ENCODE data around the gene ADAD2.

DNA sequence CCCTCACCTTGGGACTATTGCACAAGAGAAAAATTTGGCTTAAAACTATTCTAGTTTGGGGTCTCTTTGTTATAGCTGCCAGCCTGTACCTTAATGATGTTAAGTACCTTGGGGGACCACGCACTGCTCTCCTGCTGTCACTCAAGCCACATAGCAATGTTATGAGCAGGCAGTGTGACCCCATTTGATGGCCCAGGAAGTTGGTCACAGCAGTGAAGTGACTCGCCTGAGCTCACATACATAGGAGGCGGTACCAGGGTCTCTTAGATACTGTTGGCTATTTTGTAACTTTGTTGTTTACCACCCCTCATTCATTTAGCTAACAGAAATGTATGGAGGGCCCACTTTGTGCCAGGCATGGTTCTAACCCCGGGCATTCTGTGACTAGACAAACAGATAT, 32.5 kb downstream of the ADAD2 start:
- TF ChIP-seq EZH2 (IDR thresholded peaks at IDR 0.05; ENCODE audit: borderline replicate concordance, low read depth, low read length, severe bottlenecking) (no peak), CTCF (IDR thresholded peaks at IDR 0.05; ENCODE audit: extremely low read depth in 1 of 2, insufficient read depth in 1 of 2, low read depth in 1 of 2, low read length in 2 of 2) (no peak), MAX (IDR thresholded peaks at IDR 0.05; ENCODE audit: insufficient read depth, insufficient read length) (no peak), POLR2AphosphoS5 (IDR thresholded peaks at IDR 0.05; ENCODE audit: insufficient read depth, low read depth, low read length) (no peak), JUN (IDR thresholded peaks at IDR 0.05; ENCODE audit: borderline replicate concordance, insufficient read depth, insufficient read length, low read depth) (no peak), POLR2A (IDR thresholded peaks at IDR 0.05; ENCODE audit: low read depth, low read length) (no peak), MYC (IDR thresholded peaks at IDR 0.05; ENCODE audit: low read depth, low read length) (no peak), FOS (IDR thresholded peaks at IDR 0.05; ENCODE audit: borderline replicate concordance, insufficient read depth, low read length) (no peak), GATA2 (IDR thresholded peaks at IDR 0.05; ENCODE audit: insufficient read depth, insufficient read length, low read depth, low read length) (no peak)
